ENCODE results near the gene PWP2.
"Not testable (repeated sequence)": the region's sequence is repeated elsewhere in the genome, so short reads cannot be mapped to it uniquely, and the experiment has no call there.

DNA sequence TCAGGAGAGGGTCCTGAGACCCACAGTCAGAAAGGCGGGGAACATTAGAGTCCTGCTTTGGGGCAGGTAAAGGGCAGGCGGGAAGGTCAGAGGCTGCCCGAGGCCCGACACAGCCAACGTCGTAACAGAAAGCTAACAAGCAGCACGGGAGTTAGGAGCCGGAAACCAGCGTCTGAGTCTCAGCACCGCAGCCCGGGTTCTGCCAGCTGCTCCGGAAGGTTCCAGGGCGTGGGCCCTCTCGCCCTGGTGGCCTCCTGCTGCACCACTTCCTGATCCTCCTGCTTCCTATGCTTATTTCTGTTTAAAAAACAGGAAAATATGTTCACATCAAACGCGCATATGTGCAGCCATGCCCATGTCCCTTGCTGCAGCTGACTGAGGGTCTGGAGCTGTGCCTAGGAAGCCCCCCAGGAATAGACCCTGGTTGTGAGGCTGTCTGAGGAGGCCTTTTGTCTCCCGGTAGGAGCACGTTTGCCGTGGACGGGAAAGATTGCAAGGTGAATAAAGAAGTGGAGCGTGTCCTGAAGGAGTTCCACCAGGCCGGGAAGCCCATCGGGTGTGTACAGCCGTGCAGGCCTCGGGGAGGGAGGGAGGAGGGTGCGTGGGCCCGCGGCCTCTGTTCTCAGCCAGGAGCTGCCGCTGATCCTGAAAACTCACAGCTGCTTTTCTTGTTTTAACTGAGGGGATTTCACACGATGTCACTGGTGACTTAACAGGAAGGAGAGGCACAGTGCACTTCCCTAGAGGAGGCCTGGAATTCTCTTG lies 32.8 kb downstream of the PWP2 start:
- TF ChIP-seq CTCF (IDR thresholded peaks at IDR 0.05; ENCODE audit: low read depth, low read length, missing input control); TAF1 (conservative IDR thresholded peaks at IDR 0.05); RAD21 (IDR thresholded peaks at IDR 0.05); FOXA1 (IDR thresholded peaks at IDR 0.05): not testable (repeated sequence)
- TF ChIP-seq, protein P1, sequence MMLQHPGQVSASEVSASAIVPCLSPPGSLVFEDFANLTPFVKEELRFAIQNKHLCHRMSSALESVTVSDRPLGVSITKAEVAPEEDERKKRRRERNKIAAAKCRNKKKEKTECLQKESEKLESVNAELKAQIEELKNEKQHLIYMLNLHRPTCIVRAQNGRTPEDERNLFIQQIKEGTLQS (IDR thresholded peaks at IDR 0.05), result not testable (repeated sequence)

All from liver (tissue), 3 donors.